ENCODE measurements around the gene GRAMD1A.
"Not testable (repeated sequence)": the region's sequence is repeated elsewhere in the genome, so short reads cannot be mapped to it uniquely, and the experiment has no call there.

Gene GRAMD1A

GRCh38 chr19:35021016-35021415, 20.9 kb downstream of the GRAMD1A start:
- DNase-seq: no peak

- no peak for DNase-seq
Observed at GRCh38 chr19:35021596-35021995, 21.5 kb downstream of the GRAMD1A start.

DNA sequence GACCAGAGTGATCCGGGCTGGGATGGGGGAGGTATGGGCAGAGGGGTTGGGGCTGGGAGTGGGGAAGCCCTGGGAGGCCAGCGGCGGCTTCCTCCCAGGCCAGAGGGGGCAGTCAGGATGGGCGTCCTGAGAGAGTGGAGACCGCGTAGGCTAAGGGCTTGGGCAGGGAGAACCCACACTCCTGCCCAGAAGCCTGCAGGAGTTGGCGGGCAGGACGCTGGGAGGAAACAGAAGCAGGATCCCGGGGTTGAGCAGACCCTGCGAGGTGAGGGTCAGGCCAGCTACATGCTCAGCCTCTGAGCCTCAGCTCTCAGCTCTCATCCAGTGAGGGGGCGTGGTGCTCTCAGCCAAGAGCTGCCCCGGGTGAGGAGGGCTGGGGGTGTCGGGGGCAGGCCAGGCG, 22.3 kb downstream of the GRAMD1A start:
- no peak for DNase-seq

- DNase-seq: no peak
Observed at GRCh38 chr19:35023428-35023827, 23.3 kb downstream of the GRAMD1A start.

GRCh38 chr19:35024095-35024494, 24.0 kb downstream of the GRAMD1A start:
- no peak for DNase-seq

GRCh38 chr19:35025969-35026368, 25.8 kb downstream of the GRAMD1A start:
- DNase-seq: no peak

DNA sequence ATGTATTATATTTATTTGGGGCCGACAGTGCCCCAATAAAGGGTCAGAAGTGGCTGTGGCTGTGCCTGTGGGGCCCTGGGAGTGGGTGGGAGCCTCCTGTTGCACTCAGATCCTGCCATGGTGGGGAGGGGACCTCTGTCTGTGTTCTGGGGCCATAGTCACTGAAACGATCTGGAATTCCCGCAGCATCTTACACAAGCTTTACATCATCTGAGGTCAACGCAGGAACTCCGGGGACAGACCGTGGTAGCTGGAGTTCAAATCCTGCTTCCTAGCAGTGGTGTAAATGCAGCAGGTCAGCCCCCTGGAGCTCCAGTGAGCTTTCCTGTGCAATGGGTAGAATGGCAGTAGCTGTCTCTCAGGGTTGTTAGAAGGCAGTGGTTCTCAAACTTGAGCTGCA, 26.3 kb downstream of the GRAMD1A start:
- DNase-seq: no peak

DNA sequence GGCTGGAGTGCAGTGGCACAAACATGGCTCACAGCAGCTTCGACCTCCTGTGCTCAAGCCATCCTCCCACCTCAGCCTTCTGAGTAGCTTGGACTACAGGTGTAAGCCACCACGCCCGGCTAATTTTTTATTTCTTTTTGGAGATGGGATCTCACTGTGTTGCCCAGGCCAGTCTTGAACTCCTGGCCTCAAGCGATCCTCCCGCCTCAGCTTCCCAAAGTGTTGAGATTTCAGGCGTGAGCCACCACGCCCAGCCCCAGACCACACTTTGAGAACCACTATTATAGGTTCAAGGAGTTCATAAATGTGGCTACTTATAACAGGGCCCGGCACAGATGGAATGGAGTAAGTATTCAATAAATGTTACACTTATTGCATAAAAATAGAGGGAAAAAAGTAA, 26.9 kb downstream of the GRAMD1A start:
- DNase-seq: no peak

- peak; percentile 47 for DNase-seq
Observed at GRCh38 chr19:35027851-35028599, 27.9 kb downstream of the GRAMD1A start.

DNA sequence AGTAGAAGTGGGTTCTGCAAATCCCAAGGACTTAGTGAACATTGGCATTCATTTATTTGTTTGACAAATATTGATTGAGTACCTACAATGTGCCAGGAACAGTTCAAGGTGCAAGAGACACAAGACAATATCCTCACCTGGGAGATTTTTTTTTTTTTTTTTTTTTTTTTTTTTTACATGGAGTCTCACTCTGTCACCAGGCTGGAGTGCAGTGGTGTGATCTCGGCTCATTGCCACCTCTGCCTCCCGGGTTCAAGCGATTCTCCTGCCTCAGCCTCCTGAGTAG, 28.4 kb downstream of the GRAMD1A start:
- DNase-seq: peak; percentile 40

GRCh38 chr19:35029275-35029736, 29.2 kb downstream of the GRAMD1A start:
- DNase-seq: not testable (repeated sequence)

DNA sequence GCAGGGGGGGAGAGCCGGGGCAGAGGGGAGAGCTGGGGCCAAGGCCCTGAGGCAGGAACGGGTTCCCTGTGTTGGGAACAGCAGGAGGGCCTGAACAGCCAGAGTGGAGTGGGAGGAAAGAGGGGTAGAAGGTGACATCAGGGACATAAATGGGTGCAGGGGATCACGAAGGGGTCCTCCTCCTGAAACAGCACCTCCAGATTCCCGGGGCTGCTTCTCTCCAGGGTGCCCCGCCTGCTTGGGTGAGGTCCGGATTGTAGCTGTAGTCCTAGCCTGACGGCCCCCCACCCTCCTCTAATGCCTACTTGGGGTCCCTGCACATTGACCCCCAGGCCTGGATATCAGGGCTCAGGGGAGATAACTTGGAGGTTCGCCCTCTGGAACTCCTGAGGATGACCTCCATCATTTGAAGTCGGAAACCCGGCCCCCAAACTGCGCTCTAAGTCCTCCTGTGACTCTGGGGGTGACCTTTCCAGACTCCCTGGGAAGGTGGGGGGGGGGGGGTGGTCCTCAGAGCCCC, 29.7 kb downstream of the GRAMD1A start:
- peak; percentile 61 for DNase-seq

GRCh38 chr19:35030257-35031071, 30.3 kb downstream of the GRAMD1A start, which contains the start of gene SCN1B:
Gene SCN1B (plus strand): TSS chr19:35030470. CDS start chr19:35030821, 351 bp downstream.
- DNase-seq: peak; percentile 93

- peak; percentile 62 for DNase-seq
Observed at GRCh38 chr19:35031072-35031881, 31.2 kb downstream of the GRAMD1A start.

DNA sequence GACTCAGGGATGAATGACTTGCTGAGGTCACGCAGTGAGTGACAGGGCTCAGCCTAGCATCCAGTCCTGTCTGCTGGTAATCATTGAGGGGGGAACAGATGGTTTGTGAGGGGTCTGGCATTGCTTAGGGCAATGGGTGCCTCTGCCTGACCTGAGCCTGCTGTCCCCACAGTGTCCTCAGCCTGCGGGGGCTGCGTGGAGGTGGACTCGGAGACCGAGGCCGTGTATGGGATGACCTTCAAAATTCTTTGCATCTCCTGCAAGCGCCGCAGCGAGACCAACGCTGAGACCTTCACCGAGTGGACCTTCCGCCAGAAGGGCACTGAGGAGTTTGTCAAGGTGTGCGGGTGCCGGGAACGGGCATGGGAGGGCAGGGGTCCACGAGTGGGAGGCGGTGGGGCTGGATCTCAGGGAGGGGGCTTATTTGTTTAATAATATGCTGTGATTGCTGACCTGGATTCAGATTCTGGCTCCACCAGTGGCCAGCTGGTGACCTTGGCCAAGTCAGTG, 32.3 kb downstream of the GRAMD1A start:
- DNase-seq: no peak

- no peak for DNase-seq
Observed at GRCh38 chr19:35033067-35034004, 33.2 kb downstream of the GRAMD1A start.

DNA sequence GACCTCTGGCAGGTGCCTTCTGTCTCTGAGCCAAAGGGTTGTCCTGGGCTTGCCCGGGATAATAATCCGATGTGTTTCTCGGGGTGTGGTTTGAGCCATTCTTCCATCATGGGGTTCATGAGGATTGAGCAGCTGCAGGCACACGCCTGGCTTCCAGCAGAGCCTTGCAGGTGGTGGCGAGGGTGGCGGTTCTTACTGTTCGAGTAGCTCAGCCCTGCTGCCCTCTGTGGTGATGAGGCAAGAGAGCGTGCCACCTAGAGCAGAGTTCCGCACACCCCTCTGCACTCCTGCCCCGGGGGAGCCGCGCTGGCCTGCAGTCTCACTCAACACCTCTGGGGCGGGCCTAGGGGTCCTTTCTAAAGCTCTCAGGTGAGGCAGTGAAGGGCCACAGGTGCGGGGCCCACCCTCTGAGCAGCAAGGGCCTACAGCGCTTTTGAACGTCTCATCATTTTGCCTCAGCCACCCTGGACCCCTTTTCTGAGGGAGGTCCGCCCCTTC, 33.9 kb downstream of the GRAMD1A start:
- no peak for DNase-seq

DNA sequence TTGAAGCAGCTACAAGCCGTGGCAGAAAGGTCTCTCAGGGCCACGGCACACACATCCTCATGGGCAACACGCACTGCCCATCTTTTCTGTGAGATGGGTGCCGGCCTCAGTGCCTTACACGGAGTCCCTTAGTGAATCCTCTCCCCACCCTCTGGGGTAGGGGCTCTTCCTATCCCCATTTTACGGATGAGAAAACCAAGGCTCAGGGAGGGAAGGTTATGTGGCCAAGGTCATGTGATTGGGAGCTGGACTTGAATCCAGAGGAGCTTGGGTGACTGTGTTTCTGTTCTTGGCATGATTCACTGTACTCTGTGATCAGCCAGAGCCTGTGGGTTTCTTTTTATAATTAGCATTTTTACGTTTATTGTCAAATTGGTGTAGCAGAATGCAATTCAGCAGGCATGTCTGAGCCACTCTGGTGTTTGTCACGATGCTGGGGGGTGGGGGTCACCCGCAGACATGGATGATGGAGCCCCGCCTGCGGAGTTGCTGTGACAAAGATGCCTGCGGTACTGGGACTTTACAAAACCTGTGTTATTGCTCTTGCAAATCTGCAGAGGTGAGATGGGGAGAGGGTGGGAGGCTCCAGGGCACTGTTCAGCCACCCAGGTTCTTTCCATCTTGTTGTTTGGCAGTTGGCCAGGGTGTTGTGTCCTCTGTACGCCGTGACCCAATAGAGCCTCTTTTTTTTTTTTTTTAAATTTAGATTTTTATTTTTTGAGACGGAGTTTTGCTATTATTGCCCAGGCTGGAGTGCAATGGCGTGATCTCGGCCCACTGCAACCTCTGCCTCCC, 34.7 kb downstream of the GRAMD1A start:
- no peak for DNase-seq

- no peak for DNase-seq
Observed at GRCh38 chr19:35037716-35038622, 37.8 kb downstream of the GRAMD1A start.

Measured in DMS53 (cell line).